WTC11 (cell line): ENCODE measurements around the gene USP2. TPM values are rescaled to one million over a fixed set of nuclear protein-coding genes. Genes with fewer than 3 reads are reported as not detected.

Experiments used
- ATAC-seq: fragments of 200-7000 bp; cut with Tn5 transposase; 2 replicates; pipeline ENCODE4 v1.10.0; 2021; ENCODE audit warnings: mild to moderate bottlenecking, moderate library complexity
- CTCF ChIA-PET: fragments of 300-600 bp; sonication (Branson Sonifier 250); formaldehyde crosslinking; loops from one replicate; lab custom pipeline; 2021; ENCODE audit warnings: antibody characterized with exemption; lab: Charles Lee
- POLR2A ChIA-PET: fragments of 350-600 bp; sonication (Branson Sonifier 250); formaldehyde crosslinking; loops from one replicate; lab custom pipeline; 2021; ENCODE audit warnings: antibody characterized with exemption; lab: Charles Lee
- DNase-seq: peaks from one replicate; pipeline ENCODE4 v3.0.0; 2021; ENCODE audit warnings: low spot score
- H3K27ac Mint-ChIP-seq: 2 replicates; pipeline ENCODE4 v1.8.0; 2021; ENCODE audit warnings: mixed read lengths
- H3K27me3 Mint-ChIP-seq: 2 replicates; pipeline ENCODE4 v1.8.0; 2021; ENCODE audit warnings: low read depth, mild to moderate bottlenecking, moderate library complexity, mixed read lengths
- H3K36me3 Mint-ChIP-seq: 2 replicates; pipeline ENCODE4 v1.8.0; 2021; ENCODE audit warnings: mixed read lengths
- H3K4me1 Mint-ChIP-seq: 2 replicates; pipeline ENCODE4 v1.8.0; 2022; ENCODE audit warnings: mixed read lengths
- H3K4me3 Mint-ChIP-seq: 2 replicates; pipeline ENCODE4 v1.8.0; 2021; ENCODE audit warnings: mild to moderate bottlenecking, moderate library complexity, mixed read lengths
- H3K9me3 Mint-ChIP-seq: 2 replicates; pipeline ENCODE4 v1.8.0; 2021; ENCODE audit warnings: mixed read lengths
- CREB1 ChIP-seq: sonication (generic); formaldehyde crosslinking; IDR thresholded peaks from 2 replicates; pipeline ENCODE4 v1.8.0; 2023; ENCODE audit warnings: mild to moderate bottlenecking, missing genetic modification reagents
- EMX1 ChIP-seq: fragments of 250-450 bp; sonication (Bioruptor Pico); IDR thresholded peaks from 2 replicates; pipeline ENCODE4 v1.8.0; 2021; ENCODE audit warnings: mild to moderate bottlenecking
- ESRRA ChIP-seq: sonication (generic); formaldehyde crosslinking; IDR thresholded peaks from 2 replicates; pipeline ENCODE4 v1.8.1; 2022; ENCODE audit warnings: mild to moderate bottlenecking, missing genetic modification reagents, borderline replicate concordance
- ETV6 ChIP-seq: sonication (generic); formaldehyde crosslinking; IDR thresholded peaks from 2 replicates; pipeline ENCODE4 v1.8.1; 2022; ENCODE audit warnings: mild to moderate bottlenecking, missing genetic modification reagents
- GRHL2 ChIP-seq: fragments of 250-450 bp; sonication (Bioruptor Pico); IDR thresholded peaks from 2 replicates; pipeline ENCODE4 v1.8.0; 2022; ENCODE audit warnings: mild to moderate bottlenecking, moderate library complexity; ENCODE audit not compliant: insufficient replicate concordance, severe bottlenecking
- JUN ChIP-seq: sonication (generic); formaldehyde crosslinking; IDR thresholded peaks from 2 replicates; pipeline ENCODE4 v1.8.0; 2023; ENCODE audit warnings: mild to moderate bottlenecking, missing genetic modification reagents
- MXD4 ChIP-seq: fragments of 250-450 bp; sonication (Bioruptor Pico); IDR thresholded peaks from 2 replicates; pipeline ENCODE4 v1.8.0; 2021; ENCODE audit warnings: mild to moderate bottlenecking, moderate library complexity, borderline replicate concordance
- NR1H2 ChIP-seq: sonication (generic); formaldehyde crosslinking; IDR thresholded peaks from 2 replicates; pipeline ENCODE4 v1.9.0; 2021; ENCODE audit warnings: mild to moderate bottlenecking, moderate library complexity, missing genetic modification reagents
- PRRX2 ChIP-seq: fragments of 250-450 bp; sonication (Bioruptor Pico); IDR thresholded peaks from 2 replicates; pipeline ENCODE4 v1.8.0; 2021; ENCODE audit warnings: mild to moderate bottlenecking
- SOX15 ChIP-seq: fragments of 250-450 bp; sonication (Bioruptor Pico); IDR thresholded peaks from 2 replicates; pipeline ENCODE4 v1.9.0; 2021; ENCODE audit warnings: mild to moderate bottlenecking
- ZNF416 ChIP-seq: fragments of 250-450 bp; sonication (Bioruptor Pico); IDR thresholded peaks from 2 replicates; pipeline ENCODE4 v1.9.0; 2021; ENCODE audit warnings: mild to moderate bottlenecking, inconsistent platforms
- ZNF423 ChIP-seq: fragments of 250-450 bp; sonication (Bioruptor Pico); IDR thresholded peaks from 2 replicates; pipeline ENCODE4 v2.1.2; 2022; ENCODE audit warnings: mild to moderate bottlenecking, moderate library complexity
- total RNA-seq: library from RNA; stranded (reverse); gene quantifications from 3 replicates; pipeline ENCODE4 v1.2.3, GENCODE V29; 2021
- TF ChIP-seq, protein P1 (sequence below): sonication (generic); formaldehyde crosslinking; IDR thresholded peaks from 2 replicates; pipeline ENCODE4 v1.8.1; 2022; ENCODE audit warnings: mild to moderate bottlenecking, moderate library complexity, missing genetic modification reagents
- TF ChIP-seq, protein P2 (sequence below): fragments of 250-450 bp; sonication (Bioruptor Pico); IDR thresholded peaks from 2 replicates; pipeline ENCODE4 v1.9.0; 2021; ENCODE audit warnings: mild to moderate bottlenecking
- TF ChIP-seq, protein P3 (sequence below): sonication (generic); formaldehyde crosslinking; IDR thresholded peaks from 2 replicates; pipeline ENCODE4 v1.8.0; 2022; ENCODE audit warnings: missing genetic modification reagents
- TF ChIP-seq, protein P4 (sequence below): fragments of 250-450 bp; sonication (Bioruptor Pico); IDR thresholded peaks from 2 replicates; pipeline ENCODE4 v1.8.0; 2021; ENCODE audit warnings: mild to moderate bottlenecking
- TF ChIP-seq, protein P5 (sequence below): sonication (generic); formaldehyde crosslinking; conservative IDR thresholded peaks from 2 replicates; pipeline ENCODE4 v1.8.1; 2023; ENCODE audit warnings: mild to moderate bottlenecking, low read depth, missing genetic modification reagents, moderate library complexity
- TF ChIP-seq, protein P6 (sequence below): sonication (generic); formaldehyde crosslinking; IDR thresholded peaks from 2 replicates; pipeline ENCODE4 v1.8.1; 2022; ENCODE audit warnings: low read depth, missing genetic modification reagents, borderline replicate concordance
- TF ChIP-seq, protein P7 (sequence below): fragments of 250-450 bp; sonication (Bioruptor Pico); IDR thresholded peaks from 2 replicates; pipeline ENCODE4 v2.1.2; 2022; ENCODE audit warnings: mild to moderate bottlenecking, moderate library complexity

USP2 gene
- total RNA-seq, 1 experiment from 2014 or later: 8.0 TPM

DNA sequence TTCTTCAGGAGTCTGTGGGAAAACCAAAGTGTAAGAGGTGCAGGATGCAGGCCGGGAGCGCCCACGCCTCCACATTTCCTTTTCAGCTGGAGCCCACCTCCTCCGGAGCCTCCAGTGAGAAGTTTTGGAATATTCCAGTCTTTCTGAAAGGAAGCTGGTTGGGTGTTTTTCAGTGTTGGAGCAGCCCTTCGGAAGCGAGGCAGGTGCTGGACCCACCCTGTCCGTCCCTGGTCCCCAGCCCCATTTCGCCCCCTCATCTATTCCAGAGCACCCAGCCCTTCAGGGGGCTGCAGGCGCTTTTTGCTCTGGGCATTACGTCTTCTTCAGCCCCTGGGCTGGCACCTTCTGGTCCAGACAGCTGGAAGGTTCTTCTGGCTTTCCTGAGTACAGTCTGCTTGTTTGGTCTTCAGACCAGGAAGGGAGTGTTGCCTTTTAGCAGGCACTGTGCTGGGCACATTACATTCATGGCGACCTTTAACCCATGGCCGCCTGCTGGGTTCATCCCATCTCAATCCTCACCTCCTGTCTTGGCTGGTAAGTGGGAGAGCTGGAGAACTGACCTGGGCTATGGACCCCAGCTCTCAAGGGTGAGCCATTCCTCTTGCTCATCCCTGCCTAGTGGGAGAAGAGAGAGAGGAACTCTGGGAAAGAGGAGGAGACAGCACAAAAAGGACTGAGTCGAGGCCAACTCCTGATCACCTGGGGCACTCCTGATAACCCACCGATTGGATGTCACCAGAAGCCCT is 42.2 kb upstream of the USP2 start:
- peaks cover 70% of the 10 kb centered on the region for H3K4me1 Mint-ChIP-seq
- DNase-seq: no peak
- POLR2A ChIA-PET: interaction anchor here (0.5 to 2.4 kb wide), 6 partner anchors 8 to 453 kb away, joined by 3 to 12 read pairs (median 3); no protein-coding TSS in a partner anchor
- CTCF ChIA-PET: interaction anchor here (0.9 to 3.6 kb wide), 8 partner anchors 9 to 86 kb away, joined by 4 to 19 read pairs (median 8); partner anchors contain the start of gene USP2
- H3K36me3 Mint-ChIP-seq: peaks cover 32% of the 10 kb centered on the region
- H3K4me3 Mint-ChIP-seq: peak overlapping the region; percentile 96
- H3K27me3 Mint-ChIP-seq: no peaks in the 10 kb centered on the region
- H3K27ac Mint-ChIP-seq: peak overlapping the region; percentile 49; the same call in 1 of the 2 replicates
- TF ChIP-seq JUN: no peak
- no peak for TF ChIP-seq MXD4 (CRISPR knock-in tag)
- TF ChIP-seq ETV6 (CRISPR knock-in tag): no peak
- no peak for TF ChIP-seq ZNF423 (CRISPR knock-in tag)
- TF ChIP-seq, protein P1, sequence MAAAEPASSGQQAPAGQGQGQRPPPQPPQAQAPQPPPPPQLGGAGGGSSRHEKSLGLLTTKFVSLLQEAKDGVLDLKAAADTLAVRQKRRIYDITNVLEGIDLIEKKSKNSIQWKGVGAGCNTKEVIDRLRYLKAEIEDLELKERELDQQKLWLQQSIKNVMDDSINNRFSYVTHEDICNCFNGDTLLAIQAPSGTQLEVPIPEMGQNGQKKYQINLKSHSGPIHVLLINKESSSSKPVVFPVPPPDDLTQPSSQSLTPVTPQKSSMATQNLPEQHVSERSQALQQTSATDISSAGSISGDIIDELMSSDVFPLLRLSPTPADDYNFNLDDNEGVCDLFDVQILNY: no peak
- TF ChIP-seq CREB1: no peak
- TF ChIP-seq EMX1 (CRISPR knock-in tag): 0 out of 2 replicates have a peak, but pooled peaks have one; percentile 57
- TF ChIP-seq, protein P2, sequence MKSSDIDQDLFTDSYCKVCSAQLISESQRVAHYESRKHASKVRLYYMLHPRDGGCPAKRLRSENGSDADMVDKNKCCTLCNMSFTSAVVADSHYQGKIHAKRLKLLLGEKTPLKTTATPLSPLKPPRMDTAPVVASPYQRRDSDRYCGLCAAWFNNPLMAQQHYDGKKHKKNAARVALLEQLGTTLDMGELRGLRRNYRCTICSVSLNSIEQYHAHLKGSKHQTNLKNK (CRISPR knock-in tag): no peak
- ATAC-seq: no peak
- H3K9me3 Mint-ChIP-seq: no peaks in the 10 kb centered on the region

DNA sequence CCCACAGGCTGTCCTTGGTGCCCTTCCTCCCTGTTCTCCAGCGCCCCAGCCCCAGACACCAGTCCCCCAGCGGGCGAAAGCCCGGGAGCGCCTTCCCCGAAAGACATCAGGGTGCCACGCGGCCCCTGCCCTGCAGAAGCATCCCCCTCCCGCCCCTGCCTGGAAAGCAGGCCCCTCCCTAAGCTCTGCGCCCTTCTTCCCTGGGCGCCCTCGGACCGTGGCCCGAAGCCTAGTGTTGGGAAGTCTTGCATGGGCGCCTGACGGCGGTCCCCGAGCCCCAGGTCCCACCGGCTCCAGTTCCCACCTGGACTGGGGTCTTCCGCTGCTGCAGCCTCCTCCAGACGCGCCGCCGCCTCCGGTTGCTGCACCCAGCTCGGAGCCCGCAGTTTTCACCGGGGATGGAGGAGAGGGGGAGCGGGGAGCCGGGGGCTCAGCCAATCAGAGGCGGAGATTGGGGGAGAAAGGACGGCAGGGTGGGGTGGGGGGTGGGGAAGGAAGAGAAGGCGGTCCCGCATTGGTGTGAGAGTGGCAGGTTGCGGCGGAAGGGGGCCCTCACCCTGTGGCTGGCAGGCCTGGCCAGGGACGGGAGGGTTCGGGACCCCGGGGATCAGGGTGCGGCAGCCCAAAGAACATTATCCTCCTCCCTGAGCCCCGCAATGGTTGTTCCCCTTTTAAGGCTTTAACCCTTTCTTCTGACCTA is 41.5 kb upstream of the USP2 start, which contains the start of gene THY1:
Gene THY1 (minus strand): TSS at position 364 of the 700 bp plus-strand sequence. CDS start 2,267 bp downstream, outside the sequence.
- ATAC-seq (peak; percentile 46), DNase-seq (peak; percentile 76)
- POLR2A ChIA-PET: interaction anchor here (0.5 to 2.4 kb wide), 7 partner anchors 9 to 454 kb away, joined by 3 to 12 read pairs (median 3); no protein-coding TSS in a partner anchor
- Mint-ChIP-seq H3K9me3 (no peaks in the 10 kb centered on the region), H3K36me3 (peaks cover 35% of the 10 kb centered on the region), H3K4me1 (peaks cover 77% of the 10 kb centered on the region), H3K27ac (peak within 1 kb of the TSS; percentile 92), H3K27me3 (no peaks in the 10 kb centered on the region), H3K4me3 (peak within 1 kb of the TSS; percentile 96)
- CTCF ChIA-PET: interaction anchor here (0.5 to 3.6 kb wide), 12 partner anchors 10 to 608 kb away, joined by 3 to 19 read pairs (median 6); partner anchors contain the start of genes C1QTNF5 and USP2
- TF ChIP-seq PRRX2 (CRISPR knock-in tag) (no peak), GRHL2 (CRISPR knock-in tag) (no peak), CREB1 (0 out of 2 replicates have a peak, but pooled peaks have one; percentile 16), ESRRA (CRISPR knock-in tag) (no peak), SOX15 (CRISPR knock-in tag) (no peak), ZNF416 (CRISPR knock-in tag) (no peak), NR1H2 (CRISPR knock-in tag) (no peak)
- TF ChIP-seq, protein P3, sequence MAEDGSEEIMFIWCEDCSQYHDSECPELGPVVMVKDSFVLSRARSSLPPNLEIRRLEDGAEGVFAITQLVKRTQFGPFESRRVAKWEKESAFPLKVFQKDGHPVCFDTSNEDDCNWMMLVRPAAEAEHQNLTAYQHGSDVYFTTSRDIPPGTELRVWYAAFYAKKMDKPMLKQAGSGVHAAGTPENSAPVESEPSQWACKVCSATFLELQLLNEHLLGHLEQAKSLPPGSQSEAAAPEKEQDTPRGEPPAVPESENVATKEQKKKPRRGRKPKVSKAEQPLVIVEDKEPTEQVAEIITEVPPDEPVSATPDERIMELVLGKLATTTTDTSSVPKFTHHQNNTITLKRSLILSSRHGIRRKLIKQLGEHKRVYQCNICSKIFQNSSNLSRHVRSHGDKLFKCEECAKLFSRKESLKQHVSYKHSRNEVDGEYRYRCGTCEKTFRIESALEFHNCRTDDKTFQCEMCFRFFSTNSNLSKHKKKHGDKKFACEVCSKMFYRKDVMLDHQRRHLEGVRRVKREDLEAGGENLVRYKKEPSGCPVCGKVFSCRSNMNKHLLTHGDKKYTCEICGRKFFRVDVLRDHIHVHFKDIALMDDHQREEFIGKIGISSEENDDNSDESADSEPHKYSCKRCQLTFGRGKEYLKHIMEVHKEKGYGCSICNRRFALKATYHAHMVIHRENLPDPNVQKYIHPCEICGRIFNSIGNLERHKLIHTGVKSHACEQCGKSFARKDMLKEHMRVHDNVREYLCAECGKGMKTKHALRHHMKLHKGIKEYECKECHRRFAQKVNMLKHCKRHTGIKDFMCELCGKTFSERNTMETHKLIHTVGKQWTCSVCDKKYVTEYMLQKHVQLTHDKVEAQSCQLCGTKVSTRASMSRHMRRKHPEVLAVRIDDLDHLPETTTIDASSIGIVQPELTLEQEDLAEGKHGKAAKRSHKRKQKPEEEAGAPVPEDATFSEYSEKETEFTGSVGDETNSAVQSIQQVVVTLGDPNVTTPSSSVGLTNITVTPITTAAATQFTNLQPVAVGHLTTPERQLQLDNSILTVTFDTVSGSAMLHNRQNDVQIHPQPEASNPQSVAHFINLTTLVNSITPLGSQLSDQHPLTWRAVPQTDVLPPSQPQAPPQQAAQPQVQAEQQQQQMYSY (CRISPR knock-in tag): no peak
- TF ChIP-seq, protein P4, sequence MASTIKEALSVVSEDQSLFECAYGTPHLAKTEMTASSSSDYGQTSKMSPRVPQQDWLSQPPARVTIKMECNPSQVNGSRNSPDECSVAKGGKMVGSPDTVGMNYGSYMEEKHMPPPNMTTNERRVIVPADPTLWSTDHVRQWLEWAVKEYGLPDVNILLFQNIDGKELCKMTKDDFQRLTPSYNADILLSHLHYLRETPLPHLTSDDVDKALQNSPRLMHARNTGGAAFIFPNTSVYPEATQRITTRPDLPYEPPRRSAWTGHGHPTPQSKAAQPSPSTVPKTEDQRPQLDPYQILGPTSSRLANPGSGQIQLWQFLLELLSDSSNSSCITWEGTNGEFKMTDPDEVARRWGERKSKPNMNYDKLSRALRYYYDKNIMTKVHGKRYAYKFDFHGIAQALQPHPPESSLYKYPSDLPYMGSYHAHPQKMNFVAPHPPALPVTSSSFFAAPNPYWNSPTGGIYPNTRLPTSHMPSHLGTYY (CRISPR knock-in tag): no peak
- TF ChIP-seq, protein P5, sequence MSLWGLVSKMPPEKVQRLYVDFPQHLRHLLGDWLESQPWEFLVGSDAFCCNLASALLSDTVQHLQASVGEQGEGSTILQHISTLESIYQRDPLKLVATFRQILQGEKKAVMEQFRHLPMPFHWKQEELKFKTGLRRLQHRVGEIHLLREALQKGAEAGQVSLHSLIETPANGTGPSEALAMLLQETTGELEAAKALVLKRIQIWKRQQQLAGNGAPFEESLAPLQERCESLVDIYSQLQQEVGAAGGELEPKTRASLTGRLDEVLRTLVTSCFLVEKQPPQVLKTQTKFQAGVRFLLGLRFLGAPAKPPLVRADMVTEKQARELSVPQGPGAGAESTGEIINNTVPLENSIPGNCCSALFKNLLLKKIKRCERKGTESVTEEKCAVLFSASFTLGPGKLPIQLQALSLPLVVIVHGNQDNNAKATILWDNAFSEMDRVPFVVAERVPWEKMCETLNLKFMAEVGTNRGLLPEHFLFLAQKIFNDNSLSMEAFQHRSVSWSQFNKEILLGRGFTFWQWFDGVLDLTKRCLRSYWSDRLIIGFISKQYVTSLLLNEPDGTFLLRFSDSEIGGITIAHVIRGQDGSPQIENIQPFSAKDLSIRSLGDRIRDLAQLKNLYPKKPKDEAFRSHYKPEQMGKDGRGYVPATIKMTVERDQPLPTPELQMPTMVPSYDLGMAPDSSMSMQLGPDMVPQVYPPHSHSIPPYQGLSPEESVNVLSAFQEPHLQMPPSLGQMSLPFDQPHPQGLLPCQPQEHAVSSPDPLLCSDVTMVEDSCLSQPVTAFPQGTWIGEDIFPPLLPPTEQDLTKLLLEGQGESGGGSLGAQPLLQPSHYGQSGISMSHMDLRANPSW: 0 out of 2 replicates have a peak, but pooled peaks have one; percentile 52
- TF ChIP-seq, protein P1: no peak; the same call in 1 of the 2 replicates
- TF ChIP-seq, protein P6, sequence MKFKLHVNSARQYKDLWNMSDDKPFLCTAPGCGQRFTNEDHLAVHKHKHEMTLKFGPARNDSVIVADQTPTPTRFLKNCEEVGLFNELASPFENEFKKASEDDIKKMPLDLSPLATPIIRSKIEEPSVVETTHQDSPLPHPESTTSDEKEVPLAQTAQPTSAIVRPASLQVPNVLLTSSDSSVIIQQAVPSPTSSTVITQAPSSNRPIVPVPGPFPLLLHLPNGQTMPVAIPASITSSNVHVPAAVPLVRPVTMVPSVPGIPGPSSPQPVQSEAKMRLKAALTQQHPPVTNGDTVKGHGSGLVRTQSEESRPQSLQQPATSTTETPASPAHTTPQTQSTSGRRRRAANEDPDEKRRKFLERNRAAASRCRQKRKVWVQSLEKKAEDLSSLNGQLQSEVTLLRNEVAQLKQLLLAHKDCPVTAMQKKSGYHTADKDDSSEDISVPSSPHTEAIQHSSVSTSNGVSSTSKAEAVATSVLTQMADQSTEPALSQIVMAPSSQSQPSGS (CRISPR knock-in tag): no peak
- TF ChIP-seq, protein P7, sequence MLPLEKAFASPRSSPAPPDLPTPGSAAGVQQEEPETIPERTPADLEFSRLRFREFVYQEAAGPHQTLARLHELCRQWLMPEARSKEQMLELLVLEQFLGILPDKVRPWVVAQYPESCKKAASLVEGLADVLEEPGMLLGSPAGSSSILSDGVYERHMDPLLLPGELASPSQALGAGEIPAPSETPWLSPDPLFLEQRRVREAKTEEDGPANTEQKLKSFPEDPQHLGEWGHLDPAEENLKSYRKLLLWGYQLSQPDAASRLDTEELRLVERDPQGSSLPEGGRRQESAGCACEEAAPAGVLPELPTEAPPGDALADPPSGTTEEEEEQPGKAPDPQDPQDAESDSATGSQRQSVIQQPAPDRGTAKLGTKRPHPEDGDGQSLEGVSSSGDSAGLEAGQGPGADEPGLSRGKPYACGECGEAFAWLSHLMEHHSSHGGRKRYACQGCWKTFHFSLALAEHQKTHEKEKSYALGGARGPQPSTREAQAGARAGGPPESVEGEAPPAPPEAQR: no peak
